Activated T-cell treated with anti-CD3 and anti-CD28 coated beads for 1 hour (primary cell): ENCODE measurements around the gene CFAP251.
"Not testable (repeated sequence)": the region's sequence is repeated elsewhere in the genome, so short reads cannot be mapped to it uniquely, and the experiment has no call there.

ENCODE experiments used
- DNase-seq: peaks from one replicate; pipeline ENCODE4 v3.0.0-alpha.2; 2020; ENCODE audit warnings: low read depth

CFAP251 gene, protein sequence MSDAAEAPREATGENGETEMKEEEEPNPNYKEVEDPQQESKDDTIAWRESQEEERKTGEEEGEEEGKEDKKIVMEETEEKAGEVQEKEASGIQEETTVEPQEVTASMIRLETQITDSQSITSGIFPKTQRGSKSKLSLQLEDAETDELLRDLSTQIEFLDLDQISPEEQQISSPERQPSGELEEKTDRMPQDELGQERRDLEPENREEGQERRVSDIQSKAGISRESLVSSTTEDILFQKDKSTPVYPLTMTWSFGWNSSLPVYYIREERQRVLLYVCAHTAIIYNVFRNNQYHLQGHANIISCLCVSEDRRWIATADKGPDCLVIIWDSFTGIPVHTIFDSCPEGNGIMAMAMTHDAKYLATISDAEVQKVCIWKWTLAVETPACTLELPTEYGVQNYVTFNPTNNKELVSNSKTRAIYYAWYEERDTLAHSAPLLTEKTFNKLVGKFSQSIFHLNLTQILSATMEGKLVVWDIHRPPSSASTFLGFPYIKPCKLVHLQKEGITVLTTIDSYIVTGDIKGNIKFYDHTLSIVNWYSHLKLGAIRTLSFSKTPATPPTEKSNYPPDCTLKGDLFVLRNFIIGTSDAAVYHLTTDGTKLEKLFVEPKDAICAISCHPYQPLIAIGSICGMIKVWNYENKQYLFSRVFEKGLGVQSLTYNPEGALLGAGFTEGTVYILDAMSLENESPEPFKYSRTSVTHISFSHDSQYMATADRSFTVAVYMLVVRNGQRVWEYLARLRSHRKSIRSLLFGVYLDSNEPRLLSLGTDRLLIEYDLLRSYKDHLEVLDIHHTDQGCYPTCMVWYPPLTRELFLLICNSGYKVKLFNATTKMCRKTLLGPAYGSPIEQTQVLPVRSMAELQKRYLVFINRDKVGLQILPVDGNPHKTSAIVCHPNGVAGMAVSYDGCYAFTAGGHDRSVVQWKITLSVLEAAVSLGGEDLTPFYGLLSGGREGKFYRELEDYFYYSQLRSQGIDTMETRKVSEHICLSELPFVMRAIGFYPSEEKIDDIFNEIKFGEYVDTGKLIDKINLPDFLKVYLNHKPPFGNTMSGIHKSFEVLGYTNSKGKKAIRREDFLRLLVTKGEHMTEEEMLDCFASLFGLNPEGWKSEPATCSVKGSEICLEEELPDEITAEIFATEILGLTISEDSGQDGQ

DNA sequence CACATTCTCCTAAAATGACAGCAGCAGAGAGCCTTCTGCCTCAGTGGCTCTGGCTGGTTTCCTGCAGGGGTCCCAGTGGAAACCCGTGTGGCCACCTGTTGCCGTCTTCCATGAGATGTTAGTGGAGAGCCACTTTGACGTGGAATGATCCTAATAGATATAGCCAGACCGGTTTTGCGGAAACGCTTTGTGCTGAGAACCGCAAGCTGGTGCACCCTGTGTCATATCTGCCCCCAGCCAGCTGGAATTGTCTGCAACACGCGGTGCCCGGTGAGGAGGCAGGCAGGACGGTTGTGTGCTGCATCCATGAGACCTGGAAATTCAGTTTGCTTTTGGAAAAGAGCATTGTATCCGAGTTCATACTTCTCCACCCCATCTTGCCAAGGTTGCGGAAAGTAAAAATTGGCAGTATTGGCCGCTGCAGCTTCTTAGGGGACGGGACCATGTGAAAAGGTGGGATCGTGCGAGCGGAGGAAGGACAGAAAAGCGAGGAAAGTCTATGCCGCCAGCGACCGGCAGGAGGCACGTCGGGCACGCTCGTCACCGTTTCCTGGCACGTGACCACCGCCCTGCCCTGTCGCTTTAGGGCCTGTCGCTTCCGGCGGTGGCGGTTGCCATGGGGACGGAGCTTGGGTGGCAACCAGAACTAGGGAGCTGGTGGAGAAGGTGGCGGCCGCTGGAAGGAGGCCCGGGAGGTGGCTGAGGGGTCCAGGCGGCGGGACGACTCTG is at the start of gene CFAP251:
CFAP251 (plus strand) TSS at position 643 of the 729 bp plus-strand sequence. CDS start 2,714 bp downstream, outside the sequence.
- peak; percentile 96 for DNase-seq

DNA sequence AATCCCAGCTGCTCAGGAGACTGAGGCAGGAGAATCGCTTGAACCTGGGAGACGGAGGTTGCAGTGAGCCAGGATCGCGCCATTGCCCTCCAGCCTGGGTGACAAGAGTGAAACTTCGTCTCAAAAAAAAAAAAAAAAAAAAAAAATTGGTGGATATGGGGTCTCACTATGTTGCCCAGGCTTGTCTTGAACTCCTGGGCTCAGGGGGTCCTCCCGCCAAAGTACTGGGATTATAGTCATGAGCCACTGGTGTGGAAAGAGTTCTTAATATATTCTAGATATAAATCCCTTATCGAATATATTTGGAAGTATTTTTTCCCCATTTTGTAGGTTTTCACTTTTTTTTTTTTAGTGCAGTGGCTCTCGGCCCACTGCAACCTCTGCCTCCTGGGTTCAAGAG is 49.2 kb upstream of the CFAP251 start:
- DNase-seq, result not testable (repeated sequence)

DNA sequence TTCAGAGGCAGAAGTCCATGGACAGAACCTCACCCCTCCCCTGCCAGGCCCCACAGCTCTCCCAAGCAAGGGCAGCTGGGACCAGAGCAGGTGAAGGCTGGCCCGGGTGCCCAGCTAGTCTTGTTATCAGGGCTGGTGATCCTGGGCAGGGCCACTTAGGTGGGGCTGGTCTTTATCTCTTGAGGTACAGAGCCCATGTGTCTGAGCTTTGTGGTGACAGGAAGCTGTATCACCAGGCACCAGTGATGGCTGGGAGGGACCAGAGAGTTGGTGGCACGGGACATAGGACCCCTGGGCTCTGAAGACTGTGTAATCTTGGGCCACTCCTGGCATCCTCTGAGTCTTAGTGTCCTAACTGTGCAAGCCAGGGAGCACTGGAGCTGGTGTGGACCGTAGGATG is 46.9 kb upstream of the CFAP251 start:
- no peak for DNase-seq

DNA sequence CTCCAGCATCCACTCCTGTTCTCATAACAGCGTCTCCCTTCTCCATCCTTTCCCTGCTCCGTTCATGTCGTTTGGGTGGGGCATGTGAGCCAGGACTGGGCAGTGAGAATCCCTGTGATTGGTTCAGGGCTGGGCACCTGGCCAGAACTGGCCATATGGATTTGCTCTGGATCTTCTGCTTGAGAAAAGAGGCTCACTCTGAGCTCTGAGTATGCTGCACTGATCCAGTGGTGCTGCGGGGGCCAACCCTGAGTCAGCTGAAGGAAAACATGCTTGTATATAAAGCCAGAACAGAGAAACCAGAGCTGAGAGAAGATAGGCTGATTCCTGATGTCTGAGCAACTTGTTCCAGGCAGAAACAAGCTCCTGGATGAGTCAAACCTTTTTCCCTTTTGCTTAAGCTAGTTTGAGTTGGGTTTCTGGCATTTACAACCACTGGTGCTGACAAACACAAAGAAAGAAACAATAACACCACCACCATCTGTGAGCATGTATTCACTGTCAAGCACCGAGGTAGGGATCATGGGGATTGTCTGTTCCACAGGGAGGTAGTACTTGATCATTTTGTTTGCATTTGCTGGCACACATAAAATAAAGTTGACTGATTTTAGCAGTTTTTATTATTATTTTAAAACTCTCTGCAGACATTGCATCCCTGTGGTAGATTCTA is 45.7 kb upstream of the CFAP251 start:
- no peak for DNase-seq

DNA sequence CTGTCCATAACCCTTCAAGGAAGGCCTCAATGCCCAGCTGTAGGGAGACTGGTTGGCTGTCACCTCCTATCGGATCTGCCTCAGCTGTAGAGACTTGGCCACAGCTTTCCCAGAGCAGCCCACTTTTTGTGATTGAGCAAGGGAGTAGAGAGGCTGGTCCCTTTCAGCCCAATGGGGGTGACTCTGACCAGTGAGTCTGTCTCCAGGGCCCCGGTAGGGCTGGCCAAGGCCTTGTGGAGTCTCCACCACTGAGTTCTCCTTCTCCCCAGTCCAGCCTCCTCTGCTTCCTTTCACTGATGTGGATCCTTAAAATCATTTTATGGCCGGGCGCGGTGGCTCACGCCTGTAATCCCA is 45.2 kb upstream of the CFAP251 start:
- no peak for DNase-seq

DNA sequence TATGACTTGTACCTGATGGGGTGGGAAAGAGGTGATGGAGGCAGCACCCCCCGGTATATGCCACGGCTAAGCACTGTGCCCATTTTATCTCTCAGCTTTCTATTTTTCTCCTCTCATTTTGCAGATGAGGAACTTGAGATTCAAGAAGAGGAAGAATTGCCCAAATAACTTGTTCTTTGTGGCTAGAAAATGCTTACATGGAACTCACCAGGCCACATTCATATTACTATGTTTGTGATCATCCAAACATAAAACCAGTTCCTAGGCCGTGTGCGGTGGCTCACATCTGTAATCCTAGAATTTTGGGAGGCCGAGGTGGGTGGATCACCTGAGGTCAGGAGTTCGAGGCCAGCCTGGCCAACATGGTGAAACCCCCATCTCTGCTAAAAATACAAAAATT is 44.3 kb upstream of the CFAP251 start:
- DNase-seq, result no peak

DNA sequence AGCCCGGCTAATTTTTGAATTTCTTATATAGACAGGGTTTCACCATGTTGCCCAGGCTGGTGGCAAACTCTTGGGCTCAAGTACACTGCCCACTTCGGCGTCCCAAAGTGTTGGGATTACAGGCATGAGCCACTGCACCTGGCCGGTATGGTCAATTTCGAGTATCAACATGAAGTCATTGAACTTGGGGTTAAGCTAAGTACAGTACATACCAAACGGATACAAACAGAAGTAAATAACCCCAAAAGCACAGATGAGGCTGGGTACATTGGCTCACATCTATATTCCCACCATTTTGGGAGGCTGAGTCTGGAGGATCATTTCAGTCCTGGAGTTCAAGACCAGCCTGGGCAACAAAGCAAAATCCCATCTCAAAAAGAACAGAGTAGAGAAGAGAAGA is 42.8 kb upstream of the CFAP251 start:
- DNase-seq, result no peak

DNA sequence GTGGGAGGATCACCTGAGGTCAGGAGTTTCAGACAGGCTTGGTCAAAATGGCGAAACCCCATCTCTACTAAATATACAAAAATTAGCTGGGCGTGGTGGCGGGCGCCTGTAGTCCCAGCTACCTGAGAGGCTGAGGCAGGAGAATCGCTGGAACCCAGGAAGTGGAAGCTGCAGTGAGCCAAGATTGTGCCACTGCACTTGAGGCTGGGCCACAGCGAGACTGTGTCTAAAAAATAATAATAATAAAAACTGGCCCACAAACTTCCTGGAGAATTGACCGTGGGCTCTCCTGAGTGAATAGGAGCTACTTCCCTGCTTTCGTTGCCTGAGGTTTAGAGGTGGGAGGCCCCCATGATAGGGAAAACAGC is 42.3 kb upstream of the CFAP251 start:
- DNase-seq, result not testable (repeated sequence)

DNA sequence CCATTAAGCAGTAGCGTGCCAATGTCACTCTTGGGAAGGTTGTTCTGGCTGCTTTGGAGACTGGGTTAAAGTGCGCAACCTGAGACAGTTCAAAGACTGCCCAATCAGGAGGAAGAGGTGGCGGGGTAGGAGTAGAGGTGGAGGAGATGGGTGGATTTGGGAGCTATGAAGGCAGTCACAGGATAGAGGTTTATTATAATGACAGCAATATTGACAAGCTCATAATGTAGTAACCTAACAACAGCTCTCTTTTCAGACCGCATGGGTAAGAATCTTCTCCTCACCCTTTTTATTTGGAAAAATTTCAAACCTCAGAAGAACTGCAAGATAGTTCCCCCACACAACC is 35.1 kb upstream of the CFAP251 start:
- no peak for DNase-seq

DNA sequence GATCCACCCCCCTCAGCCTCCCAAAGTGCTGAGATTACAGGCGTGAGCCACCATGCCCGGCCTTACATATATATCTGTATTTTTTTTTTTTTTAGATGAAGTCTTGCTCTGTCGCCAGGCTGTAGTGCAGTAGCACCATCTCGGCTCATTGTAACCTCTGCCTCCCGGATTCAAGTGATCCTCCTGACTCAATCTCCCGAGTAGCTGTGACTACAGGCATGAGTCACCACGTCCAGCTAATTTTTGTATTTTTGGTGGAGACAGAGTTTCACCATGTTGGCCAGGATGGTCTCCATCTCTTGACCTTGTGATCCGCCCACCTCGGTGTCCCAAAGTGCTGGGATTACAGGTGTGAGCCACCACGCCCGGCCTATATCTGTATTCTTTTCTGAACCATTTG is 33.3 kb upstream of the CFAP251 start:
- not testable (repeated sequence) for DNase-seq

DNA sequence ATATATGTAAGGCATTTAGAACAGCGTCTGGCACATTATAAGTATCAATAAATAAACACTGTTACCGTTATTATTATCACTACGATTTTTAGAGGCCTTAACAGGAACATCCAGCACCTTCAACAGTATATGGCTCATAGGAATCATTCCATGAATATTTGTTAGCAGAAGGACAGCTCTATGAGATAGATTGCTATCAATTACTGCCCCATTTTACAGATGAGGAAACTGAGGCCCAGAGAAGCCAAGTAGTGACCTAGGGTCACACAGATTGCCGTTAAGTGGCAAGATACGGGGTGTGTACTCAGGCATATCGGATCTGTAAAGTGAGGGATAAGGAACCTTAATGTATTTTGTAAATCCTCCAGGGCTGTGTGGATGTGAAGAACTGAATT is 30.3 kb upstream of the CFAP251 start:
- no peak for DNase-seq

DNA sequence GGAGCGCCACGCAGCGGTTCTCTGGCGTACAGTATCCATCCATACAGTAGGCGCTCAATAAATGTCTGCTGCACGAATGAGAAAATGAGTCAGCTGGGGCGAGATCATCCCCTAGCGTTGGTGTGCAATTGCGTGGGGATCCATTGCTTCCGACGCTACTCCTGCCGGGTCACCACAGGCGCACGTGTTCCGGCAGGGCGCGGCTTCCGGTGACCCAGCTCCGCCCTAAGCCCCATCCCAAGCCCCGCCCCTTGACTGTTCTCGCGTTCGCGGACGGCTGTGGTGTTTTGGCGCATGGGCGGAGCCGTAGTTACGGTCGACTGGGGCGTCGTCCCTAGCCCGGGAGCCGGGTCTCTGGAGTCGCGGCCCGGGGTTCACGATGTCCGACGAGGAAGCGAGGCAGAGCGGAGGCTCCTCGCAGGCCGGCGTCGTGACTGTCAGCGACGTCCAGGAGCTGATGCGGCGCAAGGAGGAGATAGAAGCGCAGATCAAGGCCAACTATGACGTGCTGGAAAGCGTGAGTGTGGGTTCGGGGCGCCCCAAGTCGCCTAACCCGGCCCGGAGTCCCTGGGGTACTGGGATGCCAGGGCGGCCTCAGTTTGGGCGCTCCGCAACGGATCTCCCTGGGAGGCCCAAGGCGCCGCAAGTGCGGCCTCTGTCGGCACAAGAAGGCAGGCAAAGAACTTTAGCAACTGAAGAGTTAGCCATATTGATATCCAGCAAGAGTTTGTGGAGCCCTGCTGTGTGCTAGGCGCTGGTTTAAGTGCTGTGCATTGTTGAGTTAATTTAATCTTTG is 29.7 kb upstream of the CFAP251 start, which contains the start of gene PSMD9:
PSMD9 (plus strand) TSS at position 313 of the 796 bp plus-strand sequence; CDS start at position 380, 67 bp downstream.
- peak; percentile 99 for DNase-seq

DNA sequence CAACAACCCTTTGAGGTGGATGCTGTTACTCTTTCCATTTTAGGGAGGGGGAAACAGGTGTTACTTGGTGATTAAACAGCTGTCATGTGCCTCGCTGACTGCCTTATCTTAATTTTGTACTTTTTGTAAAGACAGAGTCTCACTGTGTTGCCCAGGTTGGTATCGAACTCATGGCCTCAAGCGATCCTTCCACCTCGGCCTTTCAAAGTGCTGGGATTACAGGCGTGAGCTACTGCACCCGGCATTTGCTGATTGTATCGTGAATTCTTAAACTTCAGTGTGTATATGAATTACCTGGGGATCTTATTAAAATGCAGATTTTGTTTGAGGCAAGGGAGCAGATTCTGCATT is 29.1 kb upstream of the CFAP251 start:
- no peak for DNase-seq

DNA sequence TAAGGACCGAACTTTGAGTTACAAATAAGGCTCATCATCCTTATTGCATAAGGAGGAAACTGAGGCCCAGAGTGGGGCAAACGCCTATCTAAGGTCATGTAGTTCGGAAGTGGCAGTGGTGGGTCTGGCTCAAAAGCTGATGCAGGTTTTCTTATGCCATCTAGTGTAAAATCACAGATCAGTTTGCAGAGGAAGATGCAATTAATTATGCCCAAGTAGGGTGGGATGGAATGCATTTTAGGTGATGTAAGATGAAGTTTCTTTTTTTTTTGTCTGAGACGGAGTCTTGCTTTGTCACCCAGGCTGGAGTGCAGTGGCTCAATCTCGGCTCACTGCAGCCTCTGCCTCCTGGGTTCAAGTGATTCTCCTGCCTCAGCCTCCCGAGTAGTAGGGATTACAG is 28.7 kb upstream of the CFAP251 start:
- not testable (repeated sequence) for DNase-seq

DNA sequence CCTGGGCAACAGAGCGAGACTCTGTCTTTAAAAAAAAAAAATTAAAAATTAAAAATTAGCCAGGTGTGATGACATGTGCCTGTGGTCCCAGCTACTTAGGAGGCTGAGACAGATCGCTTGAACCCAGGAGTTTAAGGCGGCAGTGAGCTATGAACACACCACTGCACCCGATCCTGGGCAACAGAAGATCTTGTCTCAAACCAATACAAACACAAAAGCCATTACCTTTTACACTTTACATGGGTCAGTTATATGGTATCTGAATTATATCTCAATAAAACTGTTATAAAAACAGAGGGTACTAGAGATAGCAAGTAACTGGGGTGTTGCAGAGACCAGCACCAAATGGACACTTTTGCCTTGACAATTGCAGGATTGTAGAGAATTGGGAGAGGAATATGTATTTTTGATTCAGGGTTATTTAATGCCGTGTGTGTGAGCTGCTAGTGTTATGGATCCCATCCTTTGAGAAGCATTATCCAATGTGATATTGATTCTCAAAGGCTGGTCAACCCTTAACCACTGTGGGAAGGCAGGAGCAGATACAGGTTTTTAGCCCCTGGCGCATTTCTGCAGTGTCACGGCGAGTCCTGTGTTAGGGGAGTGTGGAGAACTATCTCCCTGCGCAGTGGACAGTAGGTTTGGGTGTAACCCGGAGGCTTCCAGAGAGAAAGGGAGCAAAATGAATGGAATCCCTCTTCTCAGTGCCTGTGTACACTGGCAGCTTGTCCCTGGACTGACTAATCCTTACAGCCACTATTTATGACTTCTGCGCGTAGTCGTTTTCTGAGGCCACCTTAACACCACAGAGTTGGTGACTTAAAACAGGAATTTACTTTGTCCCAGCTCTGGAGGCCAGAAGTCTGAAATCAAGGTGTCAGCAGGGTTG is 25.5 kb upstream of the CFAP251 start:
- no peak for DNase-seq

DNA sequence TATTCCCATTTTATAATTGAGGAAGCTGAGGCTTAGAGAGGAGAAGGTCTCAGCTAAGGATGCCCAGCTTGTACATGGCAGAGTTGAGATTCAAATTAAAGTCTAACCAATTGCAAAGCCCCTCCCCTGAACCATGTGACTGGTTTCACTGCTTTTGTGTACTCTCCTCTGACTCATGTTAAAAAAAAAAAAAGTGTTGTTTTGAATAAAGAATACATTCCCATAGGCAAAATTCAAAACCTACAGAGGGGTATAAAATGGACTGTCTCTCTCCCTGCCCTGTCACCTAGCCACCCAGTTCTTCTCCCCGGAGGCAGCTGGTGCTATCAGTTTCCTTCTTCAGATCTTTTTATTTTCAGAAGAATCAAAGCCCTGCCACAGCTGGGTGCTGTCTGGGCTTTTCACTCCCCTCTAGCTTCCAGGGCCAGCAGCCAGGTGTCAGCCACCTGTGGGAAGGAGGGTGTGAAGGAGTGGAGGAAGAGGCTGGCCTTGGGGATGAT is 24.4 kb upstream of the CFAP251 start:
- no peak for DNase-seq

DNA sequence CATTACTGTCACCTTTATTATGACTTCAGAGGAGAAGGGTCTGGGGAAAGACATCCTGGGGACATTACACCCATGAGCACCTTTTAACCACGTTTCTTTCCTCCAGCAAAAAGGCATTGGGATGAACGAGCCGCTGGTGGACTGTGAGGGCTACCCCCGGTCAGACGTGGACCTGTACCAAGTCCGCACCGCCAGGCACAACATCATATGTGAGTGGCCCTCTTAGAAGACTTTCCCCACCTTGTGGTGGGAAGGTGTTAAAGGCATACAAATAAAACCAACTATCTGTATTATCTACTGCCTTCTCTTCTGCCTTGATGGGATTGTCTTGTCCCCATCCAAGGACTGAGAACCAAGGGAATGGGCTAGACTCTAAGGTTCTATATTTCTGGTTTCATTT is 23.8 kb upstream of the CFAP251 start:
- DNase-seq, result no peak

DNA sequence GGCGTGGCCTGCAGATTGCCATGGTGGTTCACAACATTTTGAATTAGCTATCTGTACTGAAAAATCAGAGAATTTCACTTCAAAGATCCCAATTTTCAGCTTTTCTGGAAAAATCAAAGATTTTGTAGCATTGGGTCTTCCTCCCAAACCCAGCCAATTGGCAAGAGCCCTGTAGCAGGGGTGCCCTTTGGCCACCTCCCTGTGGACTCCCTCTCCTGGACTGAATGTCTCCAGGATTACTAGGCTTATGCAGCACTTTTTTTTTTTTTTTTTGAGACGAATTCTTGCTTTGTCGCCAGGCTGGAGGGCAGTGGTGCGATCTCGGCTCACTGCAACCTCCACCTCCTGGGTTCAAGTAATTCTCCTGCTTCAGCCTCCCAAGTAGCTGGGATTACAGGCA is 20.1 kb upstream of the CFAP251 start:
- DNase-seq, result no peak

DNA sequence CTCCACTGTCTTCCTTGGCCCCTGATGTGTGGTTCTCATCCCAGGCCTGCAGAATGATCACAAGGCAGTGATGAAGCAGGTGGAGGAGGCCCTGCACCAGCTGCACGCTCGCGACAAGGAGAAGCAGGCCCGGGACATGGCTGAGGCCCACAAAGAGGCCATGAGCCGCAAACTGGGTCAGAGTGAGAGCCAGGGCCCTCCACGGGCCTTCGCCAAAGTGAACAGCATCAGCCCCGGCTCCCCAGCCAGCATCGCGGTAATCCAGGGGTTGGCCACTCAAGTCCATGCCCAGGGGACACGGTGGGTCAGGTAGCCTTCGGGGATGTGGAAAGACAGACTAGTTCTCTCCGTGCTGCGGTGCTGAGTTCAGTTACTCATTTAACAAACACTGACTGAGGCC is 18.8 kb upstream of the CFAP251 start:
- no peak for DNase-seq

DNA sequence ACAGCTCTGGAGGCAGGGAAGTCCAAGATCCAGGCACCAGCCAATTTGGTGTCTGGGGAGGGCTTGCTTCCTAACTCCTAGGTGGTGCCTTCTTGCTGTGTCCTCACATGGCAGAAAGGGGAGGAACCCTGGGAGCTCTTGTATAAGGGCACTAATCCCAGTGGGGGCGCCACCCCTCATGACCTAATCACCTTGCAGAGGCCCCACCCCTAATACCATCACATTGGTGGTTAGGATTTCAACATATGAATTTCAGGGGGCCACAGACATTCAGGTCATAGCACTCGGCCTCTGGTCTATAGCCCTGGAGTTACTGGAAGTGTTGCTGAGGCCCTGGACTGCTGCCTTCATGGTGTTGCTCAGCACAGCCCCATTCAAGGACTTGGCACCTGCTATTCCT is 15.2 kb upstream of the CFAP251 start:
- DNase-seq, result no peak
